LNCaP clone FGC (cell line): ENCODE results near the gene KDM4B.

ENCODE experiments used
- DNase-seq: peaks from one replicate; pipeline ENCODE4 v3.0.0-alpha.2; 2011; ENCODE audit warnings: low read depth
- H3K4me3 ChIP-seq: 2 replicates; pipeline ENCODE4 v1.5.1; 2011; ENCODE audit warnings: mild to moderate bottlenecking, low read depth, low read length, control low read depth
- TF ChIP-seq, protein P1 (sequence below): IDR thresholded peaks from 2 replicates; pipeline ENCODE4 v1.5.1; 2012; ENCODE audit warnings: mild to moderate bottlenecking; ENCODE audit not compliant: control insufficient read depth, insufficient read depth; ENCODE audit errors: extremely low read depth

KDM4B gene

DNA sequence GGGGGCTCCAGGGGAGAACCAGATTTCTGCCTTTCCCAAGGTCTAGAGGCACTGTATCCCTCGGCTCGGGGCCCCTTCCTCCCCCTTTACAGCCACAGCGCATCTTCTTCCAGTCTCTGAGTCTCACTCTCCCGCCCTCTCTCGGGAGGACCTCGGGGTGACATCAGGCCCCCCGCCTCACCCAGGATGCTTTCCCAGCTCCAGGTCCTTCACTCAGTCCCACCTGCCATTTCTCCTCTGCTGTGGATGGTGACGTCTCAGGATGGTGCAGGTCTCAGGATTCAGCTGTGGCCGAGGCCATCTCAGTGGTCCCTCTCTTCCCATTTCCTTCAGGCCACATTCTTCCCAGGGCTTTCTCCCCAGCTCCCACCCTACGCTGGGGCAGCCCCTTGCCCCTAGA is 13.6 kb upstream of the KDM4B start:
- DNase-seq, result no peak
- H3K4me3 ChIP-seq, result no peak overlapping the region
- TF ChIP-seq, protein P1, sequence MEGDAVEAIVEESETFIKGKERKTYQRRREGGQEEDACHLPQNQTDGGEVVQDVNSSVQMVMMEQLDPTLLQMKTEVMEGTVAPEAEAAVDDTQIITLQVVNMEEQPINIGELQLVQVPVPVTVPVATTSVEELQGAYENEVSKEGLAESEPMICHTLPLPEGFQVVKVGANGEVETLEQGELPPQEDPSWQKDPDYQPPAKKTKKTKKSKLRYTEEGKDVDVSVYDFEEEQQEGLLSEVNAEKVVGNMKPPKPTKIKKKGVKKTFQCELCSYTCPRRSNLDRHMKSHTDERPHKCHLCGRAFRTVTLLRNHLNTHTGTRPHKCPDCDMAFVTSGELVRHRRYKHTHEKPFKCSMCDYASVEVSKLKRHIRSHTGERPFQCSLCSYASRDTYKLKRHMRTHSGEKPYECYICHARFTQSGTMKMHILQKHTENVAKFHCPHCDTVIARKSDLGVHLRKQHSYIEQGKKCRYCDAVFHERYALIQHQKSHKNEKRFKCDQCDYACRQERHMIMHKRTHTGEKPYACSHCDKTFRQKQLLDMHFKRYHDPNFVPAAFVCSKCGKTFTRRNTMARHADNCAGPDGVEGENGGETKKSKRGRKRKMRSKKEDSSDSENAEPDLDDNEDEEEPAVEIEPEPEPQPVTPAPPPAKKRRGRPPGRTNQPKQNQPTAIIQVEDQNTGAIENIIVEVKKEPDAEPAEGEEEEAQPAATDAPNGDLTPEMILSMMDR, result no peak

DNA sequence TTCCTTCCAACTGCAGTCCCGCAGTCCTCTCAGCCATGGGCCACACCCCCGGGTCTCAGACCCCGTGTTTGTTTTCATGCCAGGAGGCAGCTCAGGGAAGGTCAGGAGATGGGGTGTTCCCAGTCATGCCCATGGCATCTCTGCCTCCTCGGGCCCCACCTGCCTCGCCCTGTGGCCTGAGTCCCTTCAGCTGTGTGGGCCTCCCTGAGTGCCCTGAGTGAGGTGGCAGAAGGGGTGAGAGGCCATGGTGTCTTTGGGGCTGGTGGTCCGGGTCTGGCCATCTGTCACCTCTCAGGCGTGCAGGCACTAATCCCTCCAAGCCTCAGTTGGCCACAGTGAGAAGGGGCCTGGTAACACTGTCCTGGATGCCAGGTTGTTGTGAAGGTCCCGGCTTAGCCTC is 10.9 kb upstream of the KDM4B start:
- no peak overlapping the region for H3K4me3 ChIP-seq
- TF ChIP-seq, protein P1, result no peak
- DNase-seq, result no peak

DNA sequence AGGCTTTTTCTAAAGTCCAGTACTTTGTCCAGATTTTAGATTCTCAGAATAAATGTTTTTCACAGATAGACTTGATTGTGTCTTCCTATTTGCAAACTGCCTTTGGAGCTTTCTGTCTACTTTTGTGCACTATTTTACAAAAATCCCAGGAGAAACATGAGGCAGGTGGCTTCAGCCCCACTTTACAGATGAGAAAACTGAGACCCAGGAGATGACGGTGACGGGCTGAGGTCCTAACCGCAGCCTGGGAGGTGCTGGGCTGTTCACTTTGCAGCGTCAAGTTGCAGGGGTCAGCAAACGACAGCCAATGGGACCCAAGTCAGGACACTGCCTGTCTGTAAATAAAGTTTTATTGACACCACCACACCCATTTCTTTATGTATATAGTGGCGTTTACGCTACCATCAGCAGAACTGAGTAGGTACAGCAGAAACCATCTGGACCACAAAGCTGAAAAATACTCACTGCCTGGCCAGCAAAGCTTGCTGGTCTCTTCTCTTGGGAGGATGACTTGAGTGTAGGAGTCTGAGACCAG is 6.8 kb upstream of the KDM4B start:
- DNase-seq, result no peak
- H3K4me3 ChIP-seq, result no peak overlapping the region
- TF ChIP-seq, protein P1, result no peak

DNA sequence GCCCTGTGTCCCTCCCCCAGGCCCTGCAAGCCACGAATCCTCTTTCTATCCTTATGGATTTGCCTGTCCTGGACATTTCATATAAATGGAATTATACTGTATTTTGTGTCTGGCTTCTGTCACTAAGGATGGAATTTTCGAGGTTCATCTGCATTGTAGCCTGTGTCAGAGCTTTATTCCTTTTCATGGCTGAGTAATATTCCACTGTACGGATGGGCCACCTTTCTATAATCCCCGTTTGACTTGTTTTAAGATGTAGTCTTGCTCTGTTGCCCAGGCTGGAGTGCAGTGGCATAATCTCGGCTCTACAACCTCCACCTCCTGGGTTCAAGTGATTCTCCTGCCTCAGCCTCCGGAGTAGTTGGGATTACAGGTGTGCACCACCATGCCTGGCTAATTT is 3.9 kb upstream of the KDM4B start:
- no peak overlapping the region for H3K4me3 ChIP-seq
- DNase-seq, result no peak
- TF ChIP-seq, protein P1, result no peak

DNA sequence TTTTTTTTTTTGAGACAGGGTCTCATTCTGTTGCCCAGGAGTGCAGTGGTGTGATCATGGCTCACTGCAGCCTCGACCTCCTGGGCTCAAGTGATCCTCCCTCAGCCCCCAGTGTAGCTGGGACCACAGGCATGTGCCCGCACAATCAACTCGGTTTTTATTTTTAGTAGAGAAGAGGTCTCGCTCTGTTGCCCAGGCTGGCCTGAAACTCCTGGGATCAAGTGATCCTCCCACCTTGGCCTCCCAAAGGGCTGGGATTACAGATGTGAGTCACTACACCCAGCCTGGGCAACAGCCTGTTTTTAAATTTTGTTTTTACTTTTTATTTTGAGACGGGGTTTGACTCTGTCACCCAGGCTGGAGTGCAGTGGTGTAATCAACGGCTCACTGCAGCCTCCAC is 2.3 kb upstream of the KDM4B start:
- no peak overlapping the region for H3K4me3 ChIP-seq
- TF ChIP-seq, protein P1, result no peak
- no peak for DNase-seq

DNA sequence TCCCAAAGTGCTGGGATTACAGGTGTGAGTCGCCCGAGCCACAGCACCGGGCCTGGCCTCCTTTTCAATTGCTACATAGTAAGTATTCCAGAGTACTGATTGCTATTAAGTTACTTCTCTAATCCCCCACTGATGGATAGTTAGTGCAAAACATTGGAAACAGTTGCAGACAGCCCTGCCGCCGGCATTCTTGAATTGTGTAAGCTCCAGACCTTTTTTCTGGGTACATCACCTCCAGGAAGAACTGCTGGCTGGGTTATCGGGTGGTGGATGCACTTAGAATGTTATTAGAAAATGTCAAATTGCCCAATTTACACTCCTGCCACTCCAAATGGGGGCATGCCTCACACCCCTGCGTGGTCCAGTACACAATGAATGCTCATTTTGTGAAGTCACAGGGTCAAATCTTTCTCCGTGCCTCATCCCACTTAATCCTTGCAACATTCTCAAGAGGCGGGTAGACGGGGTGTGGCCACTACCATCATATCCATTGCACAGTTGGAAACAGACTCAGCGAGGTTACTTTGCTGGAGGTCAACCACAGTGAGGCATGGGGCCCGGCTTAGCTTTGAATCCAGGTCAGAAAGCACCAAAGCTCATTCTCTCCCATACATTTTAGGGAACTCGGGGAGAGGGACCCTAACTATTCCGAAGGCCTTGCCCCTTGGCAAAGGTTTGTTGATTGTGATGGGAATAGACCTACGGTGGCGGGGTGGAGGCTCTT is 1.0 kb upstream of the KDM4B start:
- TF ChIP-seq, protein P1, result no peak
- DNase-seq, result no peak
- peak overlapping the region; percentile 54 for H3K4me3 ChIP-seq

DNA sequence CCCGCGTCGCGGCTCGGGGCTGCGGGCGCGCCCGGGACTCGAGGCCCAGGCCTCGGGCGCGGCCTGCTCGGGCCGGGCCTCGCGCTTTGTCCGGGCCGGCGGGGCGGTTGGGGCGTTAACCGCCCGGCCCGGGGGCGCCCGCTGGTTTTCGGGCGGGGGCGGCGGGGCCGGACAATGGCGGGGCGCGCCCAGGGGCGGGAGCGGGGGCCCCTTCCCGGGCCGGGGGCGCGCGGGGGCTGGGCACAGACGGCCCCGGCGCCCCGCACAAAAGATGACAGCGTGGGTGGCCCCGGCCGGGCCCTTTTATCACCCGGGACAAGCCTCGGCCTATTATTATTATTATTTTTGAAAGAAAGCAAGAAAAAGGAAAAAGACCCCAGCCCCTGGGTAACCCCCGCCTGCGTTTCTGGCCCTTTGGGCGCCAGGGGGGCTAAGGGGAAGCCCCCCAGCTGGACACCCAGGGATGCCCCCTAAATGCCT is 419 bp downstream of the KDM4B start:
- no peak for DNase-seq
- peak overlapping the region; percentile 77 for H3K4me3 ChIP-seq
- TF ChIP-seq, protein P1, result no peak
